ENCODE data around the gene UBQLN4. TPM values are rescaled to one million over a fixed set of nuclear protein-coding genes. Genes with fewer than 3 reads are reported as not detected.

Gene UBQLN4
- total RNA-seq, 1 donor from 2014 or later = 36.4 TPM

GRCh38 chr1:156062189-156062588 is 8.6 kb upstream of the UBQLN4 start:
- no peak overlapping the region for H3K4me3 Mint-ChIP-seq (ENCODE audit: unreplicated experiment)
- H3K4me1 Mint-ChIP-seq (ENCODE audit: unreplicated experiment) = no peaks in the 10 kb centered on the region
- H3K27ac Mint-ChIP-seq (ENCODE audit: unreplicated experiment) = no peak overlapping the region
- H3K27me3 Mint-ChIP-seq (ENCODE audit: unreplicated experiment) = no peaks in the 10 kb centered on the region
- no peak for DNase-seq (ENCODE audit: extremely low spot score, unreplicated experiment)
- TF ChIP-seq CTCF (IDR thresholded peaks at IDR 0.05) = no peak
- H3K9me3 Mint-ChIP-seq (ENCODE audit: unreplicated experiment) = no peaks in the 10 kb centered on the region
- H3K36me3 Mint-ChIP-seq (ENCODE audit: unreplicated experiment) = no peaks in the 10 kb centered on the region

- Mint-ChIP-seq H3K27me3 (ENCODE audit: unreplicated experiment) (no peaks in the 10 kb centered on the region), H3K4me3 (ENCODE audit: unreplicated experiment) (no peak within 1 kb of the TSS), H3K36me3 (ENCODE audit: unreplicated experiment) (no peaks in the 10 kb centered on the region), H3K4me1 (ENCODE audit: unreplicated experiment) (peaks cover 3% of the 10 kb centered on the region), H3K27ac (ENCODE audit: unreplicated experiment) (no peak within 1 kb of the TSS), H3K9me3 (ENCODE audit: unreplicated experiment) (no peaks in the 10 kb centered on the region)
- DNase-seq (ENCODE audit: extremely low spot score, unreplicated experiment) = no peak
- TF ChIP-seq CTCF (IDR thresholded peaks at IDR 0.05) = no peak
Observed at GRCh38 chr1:156060937-156061636, 7.5 kb upstream of the UBQLN4 start, which contains the start of gene RAB25. Gene RAB25 (plus strand): TSS chr1:156061160. CDS start chr1:156061401, 241 bp downstream.

GRCh38 chr1:156056326-156056849 is 2.8 kb upstream of the UBQLN4 start:
- Mint-ChIP-seq H3K4me1 (ENCODE audit: unreplicated experiment) (peaks cover 25% of the 10 kb centered on the region), H3K36me3 (ENCODE audit: unreplicated experiment) (no peaks in the 10 kb centered on the region), H3K4me3 (ENCODE audit: unreplicated experiment) (no peak overlapping the region), H3K9me3 (ENCODE audit: unreplicated experiment) (no peaks in the 10 kb centered on the region), H3K27me3 (ENCODE audit: unreplicated experiment) (no peaks in the 10 kb centered on the region), H3K27ac (ENCODE audit: unreplicated experiment) (no peak overlapping the region)
- no peak for DNase-seq (ENCODE audit: extremely low spot score, unreplicated experiment)
- TF ChIP-seq CTCF (IDR thresholded peaks at IDR 0.05) = no peak

- no peaks in the 10 kb centered on the region for H3K36me3 Mint-ChIP-seq (ENCODE audit: unreplicated experiment)
- H3K27me3 Mint-ChIP-seq (ENCODE audit: unreplicated experiment) = no peaks in the 10 kb centered on the region
- peak overlapping the region; percentile 97 for H3K4me3 Mint-ChIP-seq (ENCODE audit: unreplicated experiment)
- H3K4me1 Mint-ChIP-seq (ENCODE audit: unreplicated experiment) = peaks cover 25% of the 10 kb centered on the region
- no peaks in the 10 kb centered on the region for H3K9me3 Mint-ChIP-seq (ENCODE audit: unreplicated experiment)
- no peak for DNase-seq (ENCODE audit: extremely low spot score, unreplicated experiment)
- peak overlapping the region; percentile 96 for H3K27ac Mint-ChIP-seq (ENCODE audit: unreplicated experiment)
- TF ChIP-seq CTCF (IDR thresholded peaks at IDR 0.05) = no peak
Observed at GRCh38 chr1:156055281-156056048, 1.9 kb upstream of the UBQLN4 start.
